Measurements from ENCODE around the gene XXYLT1.

XXYLT1 gene

DNA sequence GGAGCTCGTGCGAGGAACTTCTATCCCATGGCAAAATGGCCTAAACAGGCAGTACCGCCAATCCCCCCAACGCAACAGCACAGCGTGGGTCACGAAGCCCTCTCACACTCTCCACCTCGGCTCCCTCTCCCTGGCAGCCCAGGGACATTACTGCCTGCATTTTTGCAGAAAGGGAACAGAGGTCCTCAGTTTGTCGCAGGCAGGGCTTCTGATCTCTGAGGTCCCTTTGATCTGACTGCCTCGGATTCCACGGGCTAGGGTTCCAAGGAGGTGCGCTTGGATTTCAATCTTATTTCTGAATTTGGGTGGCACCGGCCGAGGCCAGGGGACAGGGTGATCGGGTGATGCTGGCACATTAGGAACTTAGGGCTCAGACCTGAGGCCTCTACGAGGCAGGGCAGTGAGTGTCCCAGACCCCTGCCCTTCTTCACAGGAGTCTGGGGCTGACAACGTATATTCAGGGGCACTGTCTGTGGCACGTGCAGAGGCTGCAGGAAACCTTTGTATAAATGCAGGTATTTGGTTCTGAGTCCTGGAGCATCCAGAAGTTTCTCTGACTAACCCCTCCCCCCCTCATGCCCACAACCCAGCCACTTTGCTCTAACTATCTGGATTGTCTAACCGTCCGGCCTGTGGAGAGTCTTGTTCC is 197.9 kb downstream of the XXYLT1 start:
- no peak for DNase-seq

- no peak for DNase-seq
These were observed 198.8 kb downstream of the XXYLT1 start for GRCh38 chr3:195071916-195072820.

- no peak for DNase-seq
These were observed 199.8 kb downstream of the XXYLT1 start for GRCh38 chr3:195071011-195071728.

GRCh38 chr3:195070336-195070735 is 200.6 kb downstream of the XXYLT1 start:
- DNase-seq = no peak

DNA sequence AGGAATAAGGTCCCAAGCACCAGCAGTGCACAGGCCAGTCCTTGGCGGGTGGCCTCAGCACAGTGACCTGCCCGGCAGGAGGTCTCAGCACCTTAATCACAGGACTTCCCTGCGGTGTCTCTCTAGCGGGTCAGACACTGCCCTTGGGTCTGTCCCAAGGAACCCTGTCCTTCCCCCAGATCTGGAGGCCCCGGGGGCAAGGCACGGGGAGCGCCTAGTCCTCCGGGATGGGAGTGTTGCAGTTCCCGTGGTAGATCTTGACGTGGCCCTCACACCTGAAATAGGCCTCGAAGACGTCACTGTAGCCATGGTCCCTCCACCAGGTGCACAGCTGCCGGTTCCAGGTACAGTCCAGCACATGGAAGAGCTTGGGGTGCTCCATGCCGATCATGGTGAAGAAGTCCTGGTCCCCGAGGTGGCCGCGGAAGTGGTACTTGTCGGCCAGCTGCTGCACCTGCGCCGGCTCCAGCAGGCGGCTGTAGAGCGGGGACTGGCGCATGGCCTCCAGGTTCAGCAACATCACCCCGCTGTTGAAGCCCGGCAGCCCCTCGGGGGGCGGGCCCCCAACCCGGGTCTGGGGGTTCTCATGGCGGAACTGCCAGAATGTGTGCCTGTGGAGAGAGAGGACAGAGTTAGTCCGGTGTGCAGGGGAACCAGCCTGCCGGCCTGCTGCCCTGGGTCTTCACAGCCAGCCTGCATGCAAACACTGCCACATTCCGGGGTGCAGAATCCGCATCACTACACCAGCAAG is 201.3 kb downstream of the XXYLT1 start:
- no peak for DNase-seq

GRCh38 chr3:195068084-195069080 is 202.6 kb downstream of the XXYLT1 start:
- no peak for DNase-seq

DNA sequence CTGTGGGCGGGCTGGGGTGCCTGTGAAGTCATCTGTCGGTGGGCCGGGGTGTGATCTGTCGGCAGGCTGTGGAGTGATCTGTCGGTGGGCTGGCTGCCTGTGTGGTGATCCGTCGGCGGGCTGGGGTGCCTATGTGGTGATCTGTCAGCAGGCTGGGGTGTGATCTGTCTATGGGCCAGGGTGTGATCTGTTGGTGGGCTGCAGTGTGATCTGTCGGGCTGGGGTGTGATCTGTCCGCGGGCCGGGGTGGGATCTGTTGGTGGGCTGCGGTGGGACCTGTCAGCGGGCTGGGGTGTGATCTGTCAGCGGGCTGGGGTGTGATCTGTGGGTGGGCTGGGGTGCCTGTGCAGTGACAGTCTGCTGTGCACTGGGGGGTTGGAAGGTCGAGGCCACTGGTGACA is 204.5 kb downstream of the XXYLT1 start:
- DNase-seq = no peak

GRCh38 chr3:195065864-195066185 is 205.1 kb downstream of the XXYLT1 start:
- DNase-seq = no peak

GRCh38 chr3:195065142-195065863 is 205.7 kb downstream of the XXYLT1 start:
- no peak for DNase-seq

- DNase-seq = no peak
These were observed 206.5 kb downstream of the XXYLT1 start for GRCh38 chr3:195064300-195064931.

DNA sequence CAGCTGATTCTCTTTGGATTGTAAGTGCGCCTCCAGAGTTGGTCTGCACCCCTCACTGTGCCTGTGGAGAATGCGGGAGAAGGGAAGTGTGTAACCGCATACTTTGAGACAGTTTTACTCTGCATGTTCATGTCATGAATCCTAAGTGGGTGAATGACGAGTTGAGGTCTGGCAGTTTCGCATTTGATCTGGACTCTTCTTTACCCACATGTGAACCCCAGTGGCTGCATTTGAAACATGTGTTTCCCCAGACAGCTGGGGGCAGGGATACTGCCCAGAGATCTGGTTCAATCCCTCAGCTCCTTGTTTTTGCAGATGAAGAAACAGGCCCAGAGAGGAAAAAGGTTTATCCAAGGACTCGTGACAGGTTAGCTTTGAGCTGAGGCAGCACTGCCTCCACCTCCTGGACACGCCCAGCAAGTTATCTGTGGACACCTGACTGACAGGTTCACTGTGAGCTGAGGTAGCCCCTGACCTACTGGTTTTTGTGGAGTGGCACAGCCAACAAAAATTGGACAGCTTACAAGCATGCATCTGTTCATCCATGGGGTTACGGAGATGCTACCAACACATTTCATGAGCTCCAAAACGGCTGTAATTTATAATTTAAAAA is 207.3 kb downstream of the XXYLT1 start:
- no peak for DNase-seq

- no peak for DNase-seq
These were observed 208.0 kb downstream of the XXYLT1 start for GRCh38 chr3:195062866-195063540.

DNA sequence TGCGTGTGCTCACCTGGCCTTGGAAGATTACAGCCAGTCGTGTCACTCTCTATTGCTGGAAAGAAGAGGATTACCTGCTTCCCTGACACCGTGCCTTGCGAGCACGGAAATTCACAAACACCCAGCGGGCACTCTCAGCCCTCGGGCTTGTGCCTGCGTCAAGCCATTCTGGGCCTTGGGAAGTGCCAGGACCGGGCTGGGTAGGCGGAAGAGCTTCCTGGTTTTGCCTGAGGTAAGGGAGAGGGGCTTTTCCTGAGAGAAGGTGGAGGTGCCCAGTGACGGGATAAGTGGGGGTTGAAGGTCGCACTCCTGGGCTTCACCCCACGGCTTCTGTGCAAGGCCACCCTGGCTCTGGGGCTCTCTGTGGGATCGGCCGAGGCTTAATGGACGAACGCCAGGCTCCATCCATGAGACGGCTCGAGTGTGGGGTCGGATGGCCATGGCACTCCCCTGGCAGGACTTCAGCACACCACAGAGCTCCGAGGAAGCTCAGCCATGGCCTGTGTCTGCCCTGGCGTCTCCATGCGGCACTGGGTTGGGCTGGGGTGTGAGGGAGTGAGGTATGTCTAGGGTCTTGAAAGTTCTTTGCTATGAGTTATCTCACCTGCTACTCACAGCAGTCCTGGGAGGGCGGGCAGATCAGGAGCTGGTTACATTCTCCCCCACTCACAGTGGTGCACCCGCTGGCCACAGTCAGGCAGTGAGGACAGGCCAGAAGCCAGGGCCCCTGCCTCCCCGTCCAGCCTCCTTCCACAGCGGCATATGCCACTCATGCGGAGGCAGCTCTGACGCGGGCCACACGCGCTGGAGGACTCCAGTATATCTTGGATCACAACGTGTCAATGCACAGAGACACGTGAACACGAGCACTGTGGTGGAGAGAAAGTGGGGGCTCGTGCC is 209.0 kb downstream of the XXYLT1 start:
- DNase-seq = no peak

GRCh38 chr3:195060531-195061291 is 210.2 kb downstream of the XXYLT1 start:
- DNase-seq = no peak

GRCh38 chr3:195060217-195060481 is 210.8 kb downstream of the XXYLT1 start:
- DNase-seq = no peak

DNA sequence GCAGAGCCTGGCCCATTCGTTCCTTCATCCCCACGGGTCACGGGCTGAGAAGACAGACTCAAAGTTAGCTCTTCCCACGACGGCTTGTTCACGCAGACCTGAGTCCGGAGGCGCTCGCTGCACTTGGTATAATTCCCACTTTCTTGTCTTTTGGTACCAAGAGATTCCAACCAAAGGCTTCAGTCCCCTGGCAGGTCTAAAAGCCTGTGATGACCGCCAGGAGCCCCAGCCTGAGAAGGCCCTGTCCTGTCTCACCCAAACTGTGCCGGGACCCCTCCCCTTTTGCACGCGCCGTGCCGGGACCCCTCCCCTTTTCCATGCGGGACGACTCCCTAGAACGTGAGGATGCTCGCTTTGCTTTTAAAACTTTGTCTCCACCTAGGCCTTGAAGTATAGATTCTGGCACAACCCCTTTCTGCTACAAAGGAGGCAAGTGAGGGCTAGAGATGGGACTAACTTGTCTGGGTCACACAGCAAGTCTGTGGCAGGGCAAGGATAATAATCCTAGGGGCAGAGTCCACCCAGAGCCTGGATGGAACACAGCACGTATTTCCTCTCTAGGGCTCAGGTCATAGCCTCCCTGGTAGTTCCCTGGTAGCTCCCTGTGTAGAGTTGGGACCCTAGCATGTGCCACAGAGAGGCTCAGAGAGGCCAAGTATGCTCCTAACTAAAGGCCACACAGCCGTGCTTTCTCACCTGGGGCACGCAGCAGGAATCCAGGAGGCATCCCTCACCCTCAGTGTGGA is 211.3 kb downstream of the XXYLT1 start:
- DNase-seq = no peak

GRCh38 chr3:195059006-195059350 is 212.0 kb downstream of the XXYLT1 start:
- no peak for DNase-seq
